Measurements from ENCODE around the gene NUP210L.

- TF ChIP-seq CTCF (IDR thresholded peaks at IDR 0.05 in 4 of 5, conservative IDR thresholded peaks at IDR 0.05 in 1 of 5) (no peak), POLR2A (IDR thresholded peaks at IDR 0.05) (no peak)
Observed at GRCh38 chr1:154142358-154142757, 12.5 kb downstream of the NUP210L start.
